A204.1 (cell line): ENCODE results near the gene PIWIL4.
"Not testable (repeated sequence)": the region's sequence is repeated elsewhere in the genome, so short reads cannot be mapped to it uniquely, and the experiment has no call there.

Experiments
- FAIRE-seq: peaks from 2 replicates; lab custom pipeline; 2012; peaks lifted over from hg19 to GRCh38; lab: Jason Lieb, UNC

Gene PIWIL4

GRCh38 chr11:94585399-94585798 is 18.2 kb downstream of the PIWIL4 start:
- no peak for FAIRE-seq

GRCh38 chr11:94586546-94586945 is 19.4 kb downstream of the PIWIL4 start:
- FAIRE-seq, result no peak

- FAIRE-seq, result no peak
Observed at GRCh38 chr11:94586978-94587377, 19.8 kb downstream of the PIWIL4 start.

- FAIRE-seq, result no peak
Observed at GRCh38 chr11:94588366-94588942, 21.3 kb downstream of the PIWIL4 start.

GRCh38 chr11:94590352-94591041 is 23.3 kb downstream of the PIWIL4 start:
- FAIRE-seq, result no peak

GRCh38 chr11:94593030-94593429 is 25.9 kb downstream of the PIWIL4 start:
- FAIRE-seq, result no peak

- no peak for FAIRE-seq
Observed at GRCh38 chr11:94595076-94595475, 27.9 kb downstream of the PIWIL4 start.

GRCh38 chr11:94597896-94598295 is 30.7 kb downstream of the PIWIL4 start:
- no peak for FAIRE-seq

- no peak for FAIRE-seq
Observed at GRCh38 chr11:94599510-94599909, 32.3 kb downstream of the PIWIL4 start.

GRCh38 chr11:94602430-94603372 is 35.5 kb downstream of the PIWIL4 start:
- no peak for FAIRE-seq

- no peak for FAIRE-seq
Observed at GRCh38 chr11:94603587-94603986, 36.4 kb downstream of the PIWIL4 start.

- no peak for FAIRE-seq
Observed at GRCh38 chr11:94604482-94604881, 37.3 kb downstream of the PIWIL4 start.

GRCh38 chr11:94613120-94613519 is 46.0 kb downstream of the PIWIL4 start:
- FAIRE-seq, result no peak

- no peak for FAIRE-seq
Observed at GRCh38 chr11:94623120-94623735, 56.1 kb downstream of the PIWIL4 start.

GRCh38 chr11:94625422-94625821 is 58.3 kb downstream of the PIWIL4 start:
- FAIRE-seq, result not testable (repeated sequence)

- not testable (repeated sequence) for FAIRE-seq
Observed at GRCh38 chr11:94627003-94627560, 59.9 kb downstream of the PIWIL4 start.

- FAIRE-seq, result no peak
Observed at GRCh38 chr11:94629741-94630140, 62.6 kb downstream of the PIWIL4 start.

- FAIRE-seq, result no peak
Observed at GRCh38 chr11:94630221-94630620, 63.1 kb downstream of the PIWIL4 start.

- no peak for FAIRE-seq
Observed at GRCh38 chr11:94632356-94632755, 65.2 kb downstream of the PIWIL4 start.

- no peak for FAIRE-seq
Observed at GRCh38 chr11:94635072-94635471, 67.9 kb downstream of the PIWIL4 start.

GRCh38 chr11:94636388-94636949 is 69.3 kb downstream of the PIWIL4 start:
- no peak for FAIRE-seq
